CD4-positive, alpha-beta T cell treated with Interleukin-4 for 4 hours (primary cell): ENCODE measurements around the gene GP1BB.
"Not testable (repeated sequence)": the region's sequence is repeated elsewhere in the genome, so short reads cannot be mapped to it uniquely, and the experiment has no call there.

Experiments
- DNase-seq: peaks from one replicate; pipeline ENCODE4 v3.0.0-alpha.2; 2020

Gene GP1BB

GRCh38 chr22:19714312-19715187, 8.8 kb upstream of the GP1BB start, which contains the start of gene SEPTIN5:
Gene SEPTIN5, plus strand, starts transcription at chr22:19714503. Its CDS starts 86 bp downstream, at chr22:19714589.
- no peak for DNase-seq

DNA sequence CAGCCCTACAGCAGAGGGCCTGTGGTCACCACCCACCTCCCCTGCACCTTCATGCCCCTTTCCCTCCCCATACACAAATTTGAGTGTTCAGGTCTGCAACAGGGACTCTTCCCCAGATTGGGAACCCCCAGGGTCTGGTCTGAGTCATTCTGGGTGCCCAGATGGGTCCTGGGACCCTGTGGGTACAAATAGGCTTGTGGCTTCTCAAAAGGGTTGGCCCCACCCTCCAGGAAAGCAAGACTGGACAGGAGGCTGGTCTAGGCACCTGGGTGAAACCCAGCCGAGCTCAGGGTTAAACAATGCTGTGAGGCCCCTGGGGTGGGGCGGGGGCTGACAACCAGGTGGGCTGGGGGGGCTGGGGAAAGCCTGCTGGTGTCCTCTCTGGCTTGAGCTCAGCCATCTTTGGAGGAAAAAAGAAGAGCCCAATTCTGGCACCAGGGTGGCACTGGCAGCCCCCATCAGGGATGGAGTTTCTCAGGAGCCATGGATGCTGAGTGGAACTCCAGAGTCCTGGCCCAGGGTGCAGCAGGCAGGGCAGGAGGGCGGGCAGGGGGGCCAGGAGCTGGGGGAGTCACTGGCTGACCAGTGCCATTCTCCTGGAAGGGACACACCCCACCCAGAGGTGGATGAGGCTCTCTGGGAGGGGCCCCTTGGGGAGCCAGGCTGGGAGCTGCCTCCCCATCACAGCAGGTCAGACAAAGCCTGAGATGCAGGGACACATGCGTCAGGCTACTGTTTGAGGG, 8.0 kb upstream of the GP1BB start:
- DNase-seq = no peak

GRCh38 chr22:19716041-19716828, 7.1 kb upstream of the GP1BB start:
- DNase-seq = no peak

GRCh38 chr22:19716829-19717105, 6.6 kb upstream of the GP1BB start:
- DNase-seq = no peak

DNA sequence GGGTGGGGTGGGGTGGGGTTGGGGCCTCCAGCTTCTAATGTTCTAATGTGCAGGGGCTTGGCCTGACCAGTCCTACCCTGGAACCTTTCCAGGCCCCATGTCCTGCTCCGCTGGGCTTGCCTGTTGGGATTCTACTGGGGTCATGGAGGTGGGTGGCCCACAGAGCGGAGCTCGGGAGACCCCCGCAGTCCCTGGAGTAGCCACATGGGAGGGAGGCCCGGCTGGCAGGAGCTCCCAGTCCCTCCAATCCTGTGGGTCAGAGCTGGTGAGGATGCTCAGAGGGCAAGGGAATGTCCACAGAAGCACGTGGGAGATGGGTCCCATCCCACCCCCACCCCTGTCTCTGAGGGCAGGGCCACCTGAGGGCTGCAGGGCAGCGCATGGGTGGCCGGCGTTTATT, 6.2 kb upstream of the GP1BB start:
- DNase-seq = no peak

DNA sequence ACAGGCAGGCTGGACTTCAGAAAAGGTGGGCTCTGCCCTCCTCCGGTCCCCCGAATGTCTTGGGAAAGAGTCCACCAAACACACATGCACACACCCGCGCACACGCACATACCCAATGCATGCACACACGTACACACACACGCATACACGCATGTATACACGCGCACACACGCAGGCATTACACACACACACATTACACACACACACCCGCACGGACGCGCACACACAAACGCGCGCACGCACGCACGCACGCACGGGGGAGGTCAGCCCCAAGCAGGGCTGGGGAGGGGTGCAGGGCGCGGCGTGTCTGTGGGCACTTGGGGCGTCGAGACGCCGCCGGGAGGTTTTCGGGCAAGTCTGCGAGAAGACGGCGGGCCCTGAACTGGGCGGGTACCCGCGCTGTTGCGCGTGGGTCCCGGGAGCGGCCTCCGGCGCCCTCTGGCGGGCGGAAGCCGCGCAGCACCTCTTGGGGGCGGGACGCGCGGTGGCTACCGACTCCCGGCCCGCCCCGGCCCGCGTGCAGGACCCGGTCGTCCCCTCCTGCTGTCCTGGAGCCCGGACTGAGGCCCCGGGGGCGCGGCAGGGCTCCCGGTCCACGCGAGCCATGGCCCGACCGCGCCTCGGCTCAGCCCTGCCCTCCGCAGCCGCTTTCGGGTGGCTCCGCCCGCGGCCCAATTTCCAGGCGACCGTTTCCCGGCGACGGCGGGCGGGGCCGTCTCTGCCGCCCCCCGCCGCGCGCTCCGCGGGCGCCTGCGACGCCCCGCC, 5.5 kb upstream of the GP1BB start:
- DNase-seq = peak; percentile 67

DNA sequence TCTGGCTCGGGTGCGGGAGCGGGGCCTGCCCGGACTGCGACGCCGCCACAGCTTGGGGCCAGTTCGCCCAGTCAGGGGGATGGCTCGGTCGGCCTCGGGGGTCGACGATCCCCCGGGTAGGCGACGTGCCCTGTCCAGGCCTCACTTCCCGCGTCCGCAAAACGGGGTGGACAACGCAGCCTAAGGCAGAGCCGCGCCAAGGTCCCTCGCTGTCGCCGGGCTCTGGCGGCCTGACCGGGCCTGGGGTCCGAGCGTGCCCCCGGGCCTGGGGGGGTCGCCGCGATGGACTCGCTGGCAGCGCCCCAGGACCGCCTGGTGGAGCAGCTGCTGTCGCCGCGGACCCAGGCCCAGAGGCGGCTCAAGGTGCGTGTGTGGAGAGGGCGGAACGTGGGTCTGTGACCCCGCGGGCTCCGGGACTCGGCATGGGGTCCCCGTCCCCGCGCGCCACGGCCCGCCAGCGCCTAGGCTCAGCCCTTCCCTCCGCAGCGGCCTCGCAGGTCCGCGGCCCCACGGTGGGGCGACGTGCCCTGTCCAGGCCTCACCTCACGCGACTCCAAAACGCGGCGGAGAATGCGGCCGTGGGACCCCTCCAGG, 4.8 kb upstream of the GP1BB start:
- DNase-seq = no peak

DNA sequence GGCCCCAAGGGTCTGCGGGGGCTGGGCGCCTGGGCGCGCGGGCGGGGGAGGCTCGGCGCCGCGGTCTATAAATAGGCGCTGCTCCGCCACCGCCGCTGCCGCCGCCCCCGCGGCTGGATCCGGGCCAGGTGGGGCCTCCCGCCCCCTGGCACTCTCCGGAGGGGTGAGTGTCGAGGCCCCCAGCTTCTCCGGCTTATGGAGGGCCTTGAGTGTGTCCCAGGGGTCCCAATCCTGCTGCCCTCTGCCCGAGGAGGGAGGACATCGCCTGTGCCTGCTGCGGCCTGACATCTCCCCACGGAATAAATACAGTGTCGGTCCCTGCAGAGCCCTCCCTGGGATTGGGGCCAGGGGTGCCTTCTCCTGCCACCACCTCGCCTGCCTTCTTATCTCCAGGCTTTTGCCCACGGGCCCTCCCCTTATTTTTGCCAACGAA, 4.3 kb upstream of the GP1BB start:
- DNase-seq = no peak

DNA sequence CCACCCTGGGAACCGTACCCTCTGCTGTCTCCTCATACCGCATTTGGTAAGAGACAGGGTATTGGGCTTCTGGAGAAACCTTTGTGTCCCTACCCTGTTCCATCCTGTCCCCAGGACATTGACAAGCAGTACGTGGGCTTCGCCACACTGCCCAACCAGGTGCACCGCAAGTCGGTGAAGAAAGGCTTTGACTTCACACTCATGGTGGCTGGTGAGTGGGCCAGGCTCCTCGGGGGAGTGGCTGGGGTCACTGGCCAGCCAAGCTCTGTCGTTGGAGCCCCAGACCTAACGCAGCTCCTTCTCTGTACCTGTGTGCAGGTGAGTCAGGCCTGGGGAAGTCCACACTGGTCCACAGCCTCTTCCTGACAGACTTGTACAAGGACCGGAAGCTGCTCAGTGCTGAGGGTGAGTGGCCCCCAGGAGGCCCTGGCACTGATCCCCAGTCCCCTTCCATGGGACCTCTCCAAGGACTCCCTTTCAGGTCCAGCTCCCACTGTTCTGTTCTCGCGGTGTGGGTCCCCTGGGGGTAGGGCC, 3.8 kb upstream of the GP1BB start:
- no peak for DNase-seq

DNA sequence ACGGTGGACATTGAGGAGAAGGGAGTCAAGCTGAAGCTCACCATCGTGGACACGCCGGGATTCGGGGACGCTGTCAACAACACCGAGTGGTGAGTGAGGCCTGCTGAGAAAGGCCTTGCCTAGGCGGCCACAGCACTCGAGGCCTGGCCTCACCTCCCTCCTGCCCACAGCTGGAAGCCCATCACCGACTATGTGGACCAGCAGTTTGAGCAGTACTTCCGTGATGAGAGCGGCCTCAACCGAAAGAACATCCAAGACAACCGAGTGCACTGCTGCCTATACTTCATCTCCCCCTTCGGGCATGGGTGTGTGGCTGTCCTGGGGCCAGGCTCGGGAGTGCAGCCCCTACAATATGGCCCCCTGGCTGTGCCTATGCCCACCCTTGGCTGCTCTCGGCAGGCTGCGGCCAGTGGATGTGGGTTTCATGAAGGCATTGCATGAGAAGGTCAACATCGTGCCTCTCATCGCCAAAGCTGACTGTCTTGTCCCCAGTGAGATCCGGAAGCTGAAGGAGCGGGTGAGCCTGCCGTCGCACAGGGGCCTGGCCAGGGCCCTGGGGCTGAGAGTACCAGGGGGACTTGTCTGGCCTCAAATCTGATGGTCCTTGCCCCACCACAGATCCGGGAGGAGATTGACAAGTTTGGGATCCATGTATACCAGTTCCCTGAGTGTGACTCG, 3.0 kb upstream of the GP1BB start:
- DNase-seq = no peak

DNA sequence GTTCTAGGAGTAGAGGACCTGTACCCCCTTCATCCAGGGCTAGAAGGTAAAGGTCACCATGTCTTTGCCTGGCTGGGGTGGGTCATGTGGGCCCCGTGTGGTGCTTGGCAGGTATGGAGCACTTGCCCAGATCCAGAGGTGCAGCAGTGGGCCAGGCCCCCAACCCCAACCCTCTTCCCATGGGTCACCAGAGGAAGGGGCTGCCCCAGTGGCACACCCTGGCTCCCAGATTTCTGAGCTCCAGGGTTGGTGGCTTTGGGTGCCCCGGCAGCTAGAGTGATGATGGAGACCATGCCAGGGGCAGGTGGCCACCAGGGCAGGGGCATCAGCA, 2.4 kb upstream of the GP1BB start:
- no peak for DNase-seq

DNA sequence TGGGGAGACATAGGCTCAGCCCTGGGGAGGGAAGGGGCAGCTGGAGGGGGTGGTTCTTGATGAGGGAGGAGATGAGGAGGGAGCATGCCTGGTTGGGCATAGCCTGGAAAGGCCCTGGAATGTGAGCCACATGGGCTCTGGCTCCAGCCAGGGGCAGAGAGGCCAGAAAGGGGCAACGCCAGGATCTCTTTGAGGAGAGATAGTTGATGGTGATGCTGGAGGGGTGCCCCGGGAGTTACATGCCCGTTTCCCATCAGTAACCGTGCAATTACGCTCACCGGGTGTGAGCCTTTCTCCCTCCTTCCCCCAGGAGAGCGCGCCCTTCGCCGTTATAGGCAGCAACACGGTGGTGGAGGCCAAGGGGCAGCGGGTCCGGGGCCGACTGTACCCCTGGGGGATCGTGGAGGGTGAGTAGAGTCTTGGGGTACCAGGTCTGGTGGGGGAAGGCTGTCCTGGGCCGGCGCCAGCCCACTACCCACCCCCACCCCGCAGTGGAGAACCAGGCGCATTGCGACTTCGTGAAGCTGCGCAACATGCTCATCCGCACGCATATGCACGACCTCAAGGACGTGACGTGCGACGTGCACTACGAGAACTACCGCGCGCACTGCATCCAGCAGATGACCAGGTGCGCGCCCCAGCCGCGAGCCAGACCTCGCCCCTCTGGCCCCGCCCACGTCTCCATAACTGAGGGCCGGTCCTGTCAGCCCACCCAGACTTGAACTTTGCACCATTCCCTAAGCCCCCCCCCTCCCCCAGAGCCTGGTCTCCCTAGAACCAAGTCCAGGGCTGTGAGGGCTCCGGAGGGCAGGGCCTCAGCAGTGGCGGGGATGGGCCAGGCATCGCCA, 1.8 kb upstream of the GP1BB start:
- DNase-seq = no peak

DNA sequence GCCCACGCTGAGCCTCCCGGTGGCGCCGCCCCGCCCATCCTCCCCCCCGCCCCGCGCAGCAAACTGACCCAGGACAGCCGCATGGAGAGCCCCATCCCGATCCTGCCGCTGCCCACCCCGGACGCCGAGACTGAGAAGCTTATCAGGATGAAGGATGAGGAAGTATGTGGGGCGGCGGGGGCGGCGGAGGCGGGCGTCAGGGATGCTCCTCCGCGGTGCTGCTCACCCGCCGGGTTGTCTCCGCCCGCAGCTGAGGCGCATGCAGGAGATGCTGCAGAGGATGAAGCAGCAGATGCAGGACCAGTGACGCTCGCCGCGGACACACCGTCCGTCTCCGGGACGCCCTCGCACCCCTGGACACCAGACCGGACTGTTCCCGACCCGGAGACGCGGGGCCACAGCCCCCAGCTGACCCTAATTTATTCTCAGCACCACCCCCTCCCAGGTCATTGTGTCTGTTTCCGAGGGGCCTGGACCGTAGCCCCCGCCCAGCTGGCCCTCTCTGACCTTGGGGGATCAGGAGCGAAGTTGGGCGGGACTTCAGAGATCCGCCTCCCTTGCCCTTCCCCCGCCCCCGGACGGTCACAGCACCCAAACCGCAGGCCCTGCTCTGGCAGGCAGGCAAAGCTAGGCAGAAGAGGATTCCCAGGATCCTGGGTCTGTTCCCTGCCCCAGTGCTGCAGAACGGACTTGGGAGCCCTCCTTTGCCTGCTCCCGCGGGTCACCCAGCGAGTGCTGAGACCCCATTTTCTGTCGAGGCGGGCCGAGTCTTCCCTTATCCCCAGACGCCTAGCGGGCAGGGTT, 959 bp upstream of the GP1BB start:
- DNase-seq = no peak

DNA sequence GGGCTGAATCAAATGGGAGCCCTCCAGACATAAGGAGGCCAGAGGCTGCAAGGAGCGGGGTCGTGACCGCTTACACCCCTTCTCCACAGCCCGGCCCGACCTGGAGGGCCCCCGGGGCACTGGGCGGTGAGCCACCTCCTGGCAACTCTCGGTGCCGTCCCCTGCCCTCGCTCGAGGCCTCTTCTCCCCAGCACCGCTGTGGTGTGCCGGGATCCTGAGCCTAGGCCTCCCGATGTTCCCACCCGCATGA, 432 bp upstream of the GP1BB start:
- DNase-seq = no peak

- DNase-seq = no peak
These were observed 866 bp downstream of the GP1BB start for GRCh38 chr22:19723983-19724827.

GRCh38 chr22:19724927-19725661, 1.8 kb downstream of the GP1BB start:
- DNase-seq = no peak

- not testable (repeated sequence) for DNase-seq
These were observed 2.9 kb downstream of the GP1BB start for GRCh38 chr22:19726064-19726788.
